BLaER1 treated with 17β-estradiol and CSF1 and Interleukin-3, amounts not matched to agents 10 nM and 100 nM (cell line): ENCODE data around the gene MCM8.
A peak's percentile ranks its signal among the peaks of the same experiment; 100 is the strongest.

Experiments used
- H3K27ac ChIP-seq, 11 experiments: shearing (Covaris generic); formaldehyde crosslinking; 2 replicates each; pipeline ENCODE4 v1.8.1; 2022
- H3K27me3 ChIP-seq, 11 experiments: shearing (Covaris generic); formaldehyde crosslinking; 2 replicates each; pipeline ENCODE4 v1.8.1; 2022
- H3K36me3 ChIP-seq, 11 experiments: shearing (Covaris generic); formaldehyde crosslinking; 2 replicates each; pipeline ENCODE4 v1.8.1; 2022
- H3K4me1 ChIP-seq, 10 experiments: shearing (Covaris generic); formaldehyde crosslinking; 2 replicates each; pipeline ENCODE4 v1.8.1; 2022
- H3K4me2 ChIP-seq, 11 experiments: shearing (Covaris generic); formaldehyde crosslinking; 2 replicates each; pipeline ENCODE4 v1.8.1; 2022
- H3K4me3 ChIP-seq, 10 experiments: shearing (Covaris generic); formaldehyde crosslinking; 2 replicates each; pipeline ENCODE4 v1.8.1; 2022
- H3K9ac ChIP-seq, 11 experiments: shearing (Covaris generic); formaldehyde crosslinking; 2 replicates each; pipeline ENCODE4 v1.8.1; 2022
- H3K9me3 ChIP-seq, 11 experiments: shearing (Covaris generic); formaldehyde crosslinking; replicated peaks in 1 of 11; 2 replicates each; pipeline ENCODE4 v1.8.1; 2022
- H4K20me1 ChIP-seq, 11 experiments: shearing (Covaris generic); formaldehyde crosslinking; 2 replicates each; pipeline ENCODE4 v1.8.1; 2022
- Cebpa-rat ChIP-seq, 11 experiments: shearing (Covaris generic); IDR thresholded peaks; 2 replicates each; pipeline ENCODE4 v1.8.1; 2022

The MCM8 gene

DNA sequence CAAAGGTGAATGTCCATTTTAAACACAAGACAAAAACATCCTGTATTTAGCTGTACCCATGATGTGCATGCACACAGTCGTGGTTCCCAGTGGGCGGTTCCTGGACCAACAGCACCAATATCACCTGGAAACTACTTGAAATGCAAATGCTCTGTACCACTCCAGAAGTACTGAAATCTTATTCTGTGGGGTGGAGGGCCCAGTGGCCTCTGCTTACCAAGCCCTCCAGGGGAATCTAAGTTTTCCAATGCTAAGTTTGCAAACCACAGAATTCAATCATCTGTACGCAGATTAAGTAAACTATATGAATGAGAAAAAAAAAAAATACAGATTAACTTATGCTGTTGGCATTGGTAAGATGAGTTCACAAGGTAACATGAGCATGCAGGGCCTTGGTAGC is 14.2 kb upstream of the MCM8 start:
- no peaks in the 10 kb centered on the region for H3K9me3 ChIP-seq
- H3K4me1 ChIP-seq: peaks cover 6 to 16% (median 11%) of the 10 kb centered on the region in 10 experiments; a peak in 18 of 20 replicates
- no peak overlapping the region for H3K9ac ChIP-seq
- H3K4me3 ChIP-seq: no peak overlapping the region
- H3K27me3 ChIP-seq: no peaks in the 10 kb centered on the region
- H4K20me1 ChIP-seq: peaks cover 0 to 9% (median 0%) of the 10 kb centered on the region in 11 experiments; a peak in 5 of 22 replicates
- peaks cover 34 to 47% (median 40%) of the 10 kb centered on the region in 11 experiments for H3K36me3 ChIP-seq
- TF ChIP-seq Cebpa-rat (IDR thresholded peaks at IDR 0.05): no peak
- H3K27ac ChIP-seq: no peak overlapping the region
- no peak overlapping the region for H3K4me2 ChIP-seq

GRCh38 chr20:5938456-5939029 is 11.9 kb upstream of the MCM8 start:
- H3K27me3 ChIP-seq: no peaks in the 10 kb centered on the region
- H3K9me3 ChIP-seq: no peaks in the 10 kb centered on the region
- peaks cover 0 to 22% (median 0%) of the 10 kb centered on the region in 11 experiments; a peak in 7 of 22 replicates for H4K20me1 ChIP-seq
- no peak overlapping the region for H3K27ac ChIP-seq
- H3K4me3 ChIP-seq: no peak overlapping the region
- no peak for TF ChIP-seq Cebpa-rat (IDR thresholded peaks at IDR 0.05)
- no peak overlapping the region for H3K4me2 ChIP-seq
- H3K9ac ChIP-seq: no peak overlapping the region
- peaks cover 57 to 70% (median 63%) of the 10 kb centered on the region in 11 experiments for H3K36me3 ChIP-seq
- peaks cover 6 to 12% (median 10%) of the 10 kb centered on the region in 10 experiments; a peak in 18 of 20 replicates for H3K4me1 ChIP-seq

- no peaks in the 10 kb centered on the region for H3K9me3 ChIP-seq
- peaks cover 53 to 79% (median 74%) of the 10 kb centered on the region in 11 experiments for H3K36me3 ChIP-seq
- no peak for TF ChIP-seq Cebpa-rat (IDR thresholded peaks at IDR 0.05)
- peaks cover 14 to 41% (median 33%) of the 10 kb centered on the region in 10 experiments for H3K4me1 ChIP-seq
- H3K4me2 ChIP-seq: peak overlapping the region in 3 of 11 experiments; percentile 13 to 92 (median 91); a peak in 5 of 22 replicates
- no peak overlapping the region for H3K27ac ChIP-seq
- H3K9ac ChIP-seq: no peak overlapping the region
- H3K4me3 ChIP-seq: no peak overlapping the region
- H4K20me1 ChIP-seq: peaks cover 0 to 38% (median 23%) of the 10 kb centered on the region in 11 experiments; a peak in 12 of 22 replicates
- H3K27me3 ChIP-seq: no peaks in the 10 kb centered on the region
Measured at GRCh38 chr20:5945963-5946362, 4.5 kb upstream of the MCM8 start.

DNA sequence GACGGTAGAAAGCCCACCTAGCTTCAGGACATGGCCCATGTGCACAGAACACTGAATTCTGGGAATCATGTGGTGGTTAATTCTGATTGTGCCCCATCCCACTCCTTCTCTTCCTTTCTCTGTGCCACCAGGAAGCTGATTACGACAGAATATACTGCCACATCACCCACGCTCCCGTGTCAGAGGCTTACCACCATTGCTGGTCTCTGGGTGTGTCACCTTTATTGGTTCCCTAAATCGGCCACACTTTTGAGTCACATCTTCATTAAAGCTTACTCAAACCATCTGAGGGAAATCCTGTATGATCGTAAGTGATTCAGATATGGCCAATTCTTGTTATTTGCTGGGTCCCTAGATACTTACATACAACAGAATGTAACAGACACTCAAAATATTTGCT is 3.2 kb upstream of the MCM8 start:
- Histone ChIP-seq H3K9ac (peak overlapping the region in 4 of 11 experiments; percentile 28 to 50 (median 48); a peak in 6 of 22 replicates), H3K36me3 (peaks cover 40 to 69% (median 63%) of the 10 kb centered on the region in 11 experiments), H3K27ac (peak overlapping the region in 5 of 11 experiments; percentile 38 to 74 (median 60); a peak in 8 of 22 replicates), H3K27me3 (no peaks in the 10 kb centered on the region), H3K4me2 (peak overlapping the region in 9 of 11 experiments; percentile 13 to 99 (median 92); a peak in 15 of 22 replicates), H4K20me1 (peaks cover 0 to 38% (median 18%) of the 10 kb centered on the region in 11 experiments; a peak in 12 of 22 replicates), H3K4me3 (peak overlapping the region in 2 of 10 experiments; percentile 18 to 30; a peak in 3 of 20 replicates), H3K4me1 (peaks cover 27 to 54% (median 46%) of the 10 kb centered on the region in 10 experiments), H3K9me3 (no peaks in the 10 kb centered on the region)
- TF ChIP-seq Cebpa-rat (IDR thresholded peaks at IDR 0.05): no peak

GRCh38 chr20:5949943-5950270 is 545 bp upstream of the MCM8 start:
- Histone ChIP-seq H3K9me3 (no peaks in the 10 kb centered on the region), H3K27me3 (no peaks in the 10 kb centered on the region), H3K4me3 (peak overlapping the region; percentile 76 to 93 (median 84)), H3K4me2 (peak overlapping the region; percentile 90 to 99 (median 95)), H3K36me3 (peaks cover 20 to 69% (median 62%) of the 10 kb centered on the region in 11 experiments), H3K9ac (peak overlapping the region; percentile 82 to 92 (median 85)), H4K20me1 (peaks cover 0 to 38% (median 16%) of the 10 kb centered on the region in 11 experiments; a peak in 12 of 22 replicates), H3K27ac (peak overlapping the region; percentile 54 to 88 (median 83)), H3K4me1 (peaks cover 28 to 55% (median 47%) of the 10 kb centered on the region in 10 experiments)
- TF ChIP-seq Cebpa-rat (IDR thresholded peaks at IDR 0.05): no peak

- no peak overlapping the region for H3K4me2 ChIP-seq
- no peak overlapping the region for H3K27ac ChIP-seq
Measured at GRCh38 chr20:5967469-5967868, 17.0 kb downstream of the MCM8 start.

GRCh38 chr20:5968462-5968861 is 18.0 kb downstream of the MCM8 start:
- TF ChIP-seq Cebpa-rat (IDR thresholded peaks at IDR 0.05): no peak
- H3K27ac ChIP-seq: no peak overlapping the region
- H3K27me3 ChIP-seq: no peaks in the 10 kb centered on the region
- H3K9me3 ChIP-seq: no peaks in the 10 kb centered on the region
- H3K36me3 ChIP-seq: peaks cover 20 to 100% (median 94%) of the 10 kb centered on the region in 11 experiments
- H3K9ac ChIP-seq: no peak overlapping the region
- no peaks in the 10 kb centered on the region; a peak in 2 of 22 replicates for H4K20me1 ChIP-seq
- H3K4me2 ChIP-seq: no peak overlapping the region
- no peaks in the 10 kb centered on the region for H3K4me1 ChIP-seq
- H3K4me3 ChIP-seq: no peak overlapping the region

More at GRCh38 chr20:5967469-5967868, 17.0 kb downstream of the MCM8 start:
- Histone ChIP-seq H3K4me3 (no peak overlapping the region), H3K9ac (no peak overlapping the region), H4K20me1 (no peaks in the 10 kb centered on the region; a peak in 1 of 22 replicates), H3K9me3 (no peaks in the 10 kb centered on the region), H3K27me3 (no peaks in the 10 kb centered on the region), H3K36me3 (peaks cover 24 to 100% (median 94%) of the 10 kb centered on the region in 11 experiments), H3K4me1 (no peaks in the 10 kb centered on the region)
- no peak for TF ChIP-seq Cebpa-rat (IDR thresholded peaks at IDR 0.05)

- Histone ChIP-seq H3K27ac (no peak overlapping the region), H3K27me3 (no peaks in the 10 kb centered on the region), H3K9ac (no peak overlapping the region), H3K36me3 (peaks cover 17 to 100% (median 94%) of the 10 kb centered on the region in 11 experiments), H3K9me3 (no peaks in the 10 kb centered on the region), H3K4me1 (0 out of 20 replicates have a peak, but pooled peaks cover 0 to 5% (median 0%) of the 10 kb centered on the region in 10 experiments), H4K20me1 (no peaks in the 10 kb centered on the region; a peak in 3 of 22 replicates), H3K4me3 (no peak overlapping the region), H3K4me2 (no peak overlapping the region)
- no peak for TF ChIP-seq Cebpa-rat (IDR thresholded peaks at IDR 0.05)
Measured at GRCh38 chr20:5969348-5969935, 19.0 kb downstream of the MCM8 start.

DNA sequence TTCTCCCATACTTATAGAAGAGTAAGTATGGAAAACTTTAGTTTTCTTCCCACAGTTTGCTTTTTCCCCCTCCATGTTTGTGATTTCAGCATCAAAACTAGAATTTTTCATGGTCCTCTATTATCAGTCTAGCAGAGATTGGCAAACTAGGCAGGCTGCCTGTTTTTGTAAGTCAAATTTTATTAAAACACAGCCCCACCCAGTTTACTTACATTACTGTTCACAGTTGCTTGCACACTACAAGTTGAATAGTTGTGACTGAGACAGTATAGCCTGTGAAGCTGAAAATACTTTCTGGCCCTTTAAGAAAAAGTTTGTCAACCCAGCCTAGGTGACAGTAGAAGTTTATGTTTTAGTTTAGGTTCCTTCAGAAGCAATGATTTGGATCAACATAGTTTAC is 19.5 kb downstream of the MCM8 start:
- Histone ChIP-seq H3K36me3 (peaks cover 13 to 100% (median 94%) of the 10 kb centered on the region in 11 experiments), H3K4me2 (no peak overlapping the region), H3K4me1 (0 out of 20 replicates have a peak, but pooled peaks cover 0 to 5% (median 0%) of the 10 kb centered on the region in 10 experiments), H3K9ac (no peak overlapping the region), H3K27ac (no peak overlapping the region), H3K27me3 (no peaks in the 10 kb centered on the region), H3K9me3 (no peaks in the 10 kb centered on the region), H3K4me3 (no peak overlapping the region), H4K20me1 (no peaks in the 10 kb centered on the region; a peak in 3 of 22 replicates)
- no peak for TF ChIP-seq Cebpa-rat (IDR thresholded peaks at IDR 0.05)
